Left renal cortex interstitium (tissue), 4 donors: Measurements from ENCODE around the gene MSH5. TPM values are rescaled to one million over a fixed set of nuclear protein-coding genes. Genes with fewer than 3 reads are reported as not detected.

Experiments
- DNase-seq, 4 donors: peaks; one replicate each; pipeline ENCODE4 v3.0.0-alpha.2; 2013; ENCODE audit warnings: low read depth in 4 of 4, low spot score in 2 of 4, missing footprints in 1 of 4
- polyA plus RNA-seq, 4 donors: library from polyadenylated mRNA; unstranded; fragments of 120-200 nt; gene quantifications; one replicate each; pipeline ENCODE4 v1.2.1, GENCODE V29; 2013; ENCODE audit not compliant: insufficient read length in 4 of 4

MSH5 gene
- polyA plus RNA-seq, 4 donors, result 13.1 to 58.4 (median 30.9) TPM

DNA sequence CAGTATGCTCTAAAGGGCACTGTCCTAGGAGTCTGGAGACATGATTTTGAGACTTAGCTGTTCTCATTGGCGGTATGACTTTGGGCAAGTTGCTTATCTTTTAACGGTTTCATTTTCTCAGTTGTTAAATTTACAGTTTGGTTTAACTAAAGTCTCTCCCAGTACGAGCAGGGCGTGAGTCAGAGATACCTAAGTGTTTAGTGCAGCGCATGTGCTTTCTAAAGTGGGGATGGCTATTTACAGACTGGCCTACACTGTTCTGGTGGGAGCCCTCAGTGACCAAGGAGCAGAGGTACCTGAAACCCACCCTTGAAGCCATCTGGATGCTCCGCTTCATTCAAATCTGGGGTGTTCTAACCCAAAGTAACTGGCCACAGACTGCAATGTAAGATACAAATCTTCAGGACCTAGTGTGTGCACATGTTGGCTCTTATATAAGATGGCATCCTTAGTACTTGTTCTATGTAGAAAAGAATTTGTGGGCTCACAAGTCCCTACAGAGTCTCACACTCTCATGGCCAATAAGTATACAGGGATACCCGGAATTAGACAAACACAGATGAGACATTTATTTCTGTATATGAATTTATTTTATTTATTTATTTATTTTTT, 10.7 kb downstream of the MSH5 start:
- DNase-seq, result no peak

DNA sequence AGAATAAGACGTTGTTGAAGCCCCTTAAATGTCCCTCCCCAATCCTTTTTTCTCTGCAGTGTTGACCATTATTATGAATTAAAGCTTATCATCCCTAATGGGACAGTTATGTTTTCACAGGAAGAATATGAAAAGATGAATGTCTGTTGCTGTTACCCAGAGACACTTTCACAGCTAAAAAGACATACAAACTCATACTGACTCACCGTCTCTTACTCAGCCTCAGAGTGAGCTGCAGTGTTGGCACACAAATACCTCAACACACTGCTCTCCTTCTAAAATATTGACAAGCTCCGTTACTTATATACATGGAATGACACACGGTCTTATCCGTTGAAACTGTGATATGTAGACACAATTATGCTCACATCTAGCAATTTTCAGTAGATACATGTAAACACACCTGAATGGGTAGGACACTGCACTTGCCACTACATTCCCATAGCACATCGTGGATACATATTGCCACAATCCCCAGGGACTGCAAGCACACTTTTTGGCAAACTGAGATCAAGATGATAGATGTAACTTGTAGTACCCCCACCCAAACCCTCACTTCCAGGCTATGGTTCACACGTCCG, 13.0 kb downstream of the MSH5 start:
- DNase-seq, result no peak

DNA sequence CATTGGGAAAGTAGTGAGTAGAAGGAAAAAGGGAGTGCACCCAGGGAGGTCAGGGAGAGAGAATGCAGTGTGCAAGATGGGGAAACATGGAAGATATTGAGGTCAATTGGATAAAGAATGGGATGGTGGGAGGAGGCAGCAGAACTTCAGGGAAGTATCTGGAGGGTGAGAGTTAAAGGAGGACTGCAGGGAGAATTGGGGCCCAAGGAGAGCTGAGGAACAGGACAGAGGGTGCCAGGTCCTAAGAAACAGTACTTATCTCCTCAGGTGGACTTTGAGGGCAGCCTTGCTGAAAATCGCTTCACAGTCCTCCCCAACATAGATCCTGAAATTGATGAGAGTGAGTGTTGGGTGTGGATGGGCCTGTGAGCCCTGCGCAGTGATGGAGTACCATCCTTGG, 18.5 kb downstream of the MSH5 start:
- no peak for DNase-seq

DNA sequence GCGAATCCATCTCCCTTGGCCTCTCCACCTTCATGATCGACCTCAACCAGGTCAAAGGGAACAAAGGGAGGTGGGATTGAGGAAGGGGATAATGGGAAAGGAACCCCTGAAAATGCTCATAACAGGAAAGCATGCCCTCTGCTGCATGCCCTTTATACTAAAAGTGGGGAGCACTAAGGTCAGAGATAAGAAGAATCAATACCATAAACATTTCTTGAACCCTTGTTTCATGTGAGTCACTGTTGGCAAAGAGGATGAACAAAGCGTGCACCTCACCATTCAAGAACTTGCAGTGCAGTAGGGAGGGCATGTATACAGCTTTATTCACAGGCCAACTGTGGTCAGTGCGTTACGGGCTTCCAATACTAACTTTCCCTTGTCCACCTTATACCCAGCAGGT, 21.0 kb downstream of the MSH5 start:
- DNase-seq, result no peak

DNA sequence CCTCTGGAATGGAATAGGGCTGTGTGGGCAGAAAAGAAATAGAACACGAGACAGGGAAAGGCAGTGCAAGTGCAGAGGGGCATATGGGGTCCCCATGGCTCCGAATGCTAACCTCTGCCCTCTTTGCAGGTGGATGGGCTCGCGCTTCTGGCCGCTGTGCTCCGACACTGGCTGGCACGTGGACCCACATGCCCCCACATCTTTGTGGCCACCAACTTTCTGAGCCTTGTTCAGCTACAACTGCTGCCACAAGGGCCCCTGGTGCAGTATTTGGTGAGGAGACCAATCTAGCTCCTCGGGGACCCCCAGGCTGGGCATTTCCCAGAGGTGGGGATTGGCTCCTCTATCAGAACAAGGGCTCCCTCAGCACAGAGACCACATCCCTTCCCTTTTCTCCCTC, 21.5 kb downstream of the MSH5 start:
- DNase-seq, result no peak

DNA sequence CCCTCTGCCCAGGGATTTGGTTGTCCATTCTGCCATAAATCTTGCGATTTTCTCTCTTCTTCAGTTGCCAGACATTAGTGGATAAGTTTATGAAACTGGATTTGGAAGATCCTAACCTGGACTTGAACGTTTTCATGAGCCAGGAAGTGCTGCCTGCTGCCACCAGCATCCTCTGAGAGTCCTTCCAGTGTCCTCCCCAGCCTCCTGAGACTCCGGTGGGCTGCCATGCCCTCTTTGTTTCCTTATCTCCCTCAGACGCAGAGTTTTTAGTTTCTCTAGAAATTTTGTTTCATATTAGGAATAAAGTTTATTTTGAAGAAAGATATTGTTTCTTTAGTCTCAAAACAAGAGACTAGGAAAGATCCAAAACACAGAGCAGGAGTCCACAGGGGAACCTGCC, 22.6 kb downstream of the MSH5 start, which contains the start of gene SAPCD1:
SAPCD1 (plus strand) TSS at position 301 of the 400 bp plus-strand sequence. CDS start 399 bp downstream, outside the sequence.
- DNase-seq, result no peak

DNA sequence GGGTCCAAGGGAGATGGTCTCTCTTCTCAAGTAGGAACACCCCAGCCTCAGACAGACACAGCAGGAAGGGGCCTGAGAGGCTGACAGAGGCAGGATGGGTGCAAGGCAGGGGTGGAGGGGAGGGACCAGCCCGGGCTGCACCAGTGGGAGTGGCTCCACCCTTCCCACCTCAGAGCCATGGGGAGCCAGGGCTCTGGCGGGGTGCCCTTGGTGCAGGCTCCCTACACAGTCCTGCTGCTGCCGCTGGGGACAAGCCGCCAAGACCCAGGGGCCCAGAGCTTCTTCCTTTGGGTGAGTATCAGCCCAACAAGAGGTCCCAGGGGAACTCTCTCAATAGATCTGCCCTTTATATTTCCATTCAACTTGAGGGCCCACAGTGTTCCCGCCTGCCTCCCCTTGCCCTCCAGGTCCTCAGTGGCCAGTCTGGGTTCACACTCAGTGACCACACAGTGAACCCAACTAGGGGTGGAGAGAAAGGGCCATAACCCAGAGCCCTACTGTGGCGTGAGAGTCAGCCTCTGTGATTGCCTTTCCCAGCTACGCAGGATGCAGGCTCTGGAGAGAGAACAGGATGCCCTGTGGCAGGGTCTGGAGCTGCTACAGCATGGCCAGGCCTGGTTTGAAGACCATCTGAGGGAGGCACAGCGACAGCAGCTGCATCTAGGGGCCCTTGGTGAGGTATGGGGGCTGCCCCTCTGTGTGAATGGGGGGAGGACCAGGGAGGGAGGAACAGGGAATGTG, 23.2 kb downstream of the MSH5 start:
- DNase-seq, result no peak

DNA sequence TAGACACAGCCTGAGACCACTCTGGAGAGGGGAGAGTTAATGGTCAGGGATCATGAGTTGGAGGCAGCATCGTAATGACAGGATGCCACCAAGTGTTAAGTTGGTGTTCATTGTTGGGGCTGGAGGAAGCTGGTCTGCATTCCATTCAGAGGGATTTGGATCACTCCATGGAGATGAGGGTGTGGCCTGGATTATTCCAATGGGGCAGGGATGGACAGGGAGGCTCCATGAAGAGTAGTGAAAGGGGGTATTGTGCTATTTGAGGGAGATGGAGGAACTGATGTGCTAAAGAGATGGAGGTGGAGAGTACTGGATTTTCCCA, 23.8 kb downstream of the MSH5 start:
- no peak for DNase-seq

DNA sequence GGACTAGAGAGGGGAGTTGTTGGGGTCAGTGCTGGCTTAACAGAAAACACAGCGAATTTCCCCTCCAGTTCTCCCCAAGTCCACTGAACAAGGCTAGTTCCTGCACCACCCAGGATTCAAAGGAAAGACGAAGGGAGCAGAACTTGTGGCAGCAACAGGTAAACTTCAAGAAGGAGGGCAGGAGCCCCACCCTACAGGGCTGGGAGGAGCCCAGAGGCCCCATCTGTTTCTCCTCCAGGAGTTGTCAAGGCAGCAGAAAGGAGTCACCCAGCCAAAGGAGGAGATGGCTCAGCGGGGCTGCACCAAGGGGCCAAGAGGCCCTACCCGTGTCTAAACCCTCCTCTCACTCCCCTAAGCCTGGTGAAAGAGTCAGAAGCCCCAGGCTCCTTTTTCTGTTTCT, 24.4 kb downstream of the MSH5 start:
- no peak for DNase-seq

DNA sequence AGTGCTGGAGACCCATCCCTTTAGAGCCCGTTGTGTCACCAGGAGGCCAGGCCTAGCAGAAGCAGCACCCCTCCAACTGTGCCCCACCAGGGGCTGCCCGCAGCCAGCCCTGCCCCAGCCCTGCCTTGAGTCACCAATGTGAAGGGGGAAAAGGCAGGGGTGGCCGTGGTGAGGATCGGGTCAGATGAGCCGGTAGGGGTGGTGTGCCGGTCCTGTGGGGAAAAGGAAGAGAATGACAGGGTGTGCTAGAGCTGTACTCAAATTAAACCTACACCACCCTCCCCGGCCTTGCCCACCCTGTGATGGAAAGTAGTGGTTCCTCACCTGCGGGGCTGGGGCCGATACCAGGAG, 25.7 kb downstream of the MSH5 start:
- DNase-seq, result no peak

DNA sequence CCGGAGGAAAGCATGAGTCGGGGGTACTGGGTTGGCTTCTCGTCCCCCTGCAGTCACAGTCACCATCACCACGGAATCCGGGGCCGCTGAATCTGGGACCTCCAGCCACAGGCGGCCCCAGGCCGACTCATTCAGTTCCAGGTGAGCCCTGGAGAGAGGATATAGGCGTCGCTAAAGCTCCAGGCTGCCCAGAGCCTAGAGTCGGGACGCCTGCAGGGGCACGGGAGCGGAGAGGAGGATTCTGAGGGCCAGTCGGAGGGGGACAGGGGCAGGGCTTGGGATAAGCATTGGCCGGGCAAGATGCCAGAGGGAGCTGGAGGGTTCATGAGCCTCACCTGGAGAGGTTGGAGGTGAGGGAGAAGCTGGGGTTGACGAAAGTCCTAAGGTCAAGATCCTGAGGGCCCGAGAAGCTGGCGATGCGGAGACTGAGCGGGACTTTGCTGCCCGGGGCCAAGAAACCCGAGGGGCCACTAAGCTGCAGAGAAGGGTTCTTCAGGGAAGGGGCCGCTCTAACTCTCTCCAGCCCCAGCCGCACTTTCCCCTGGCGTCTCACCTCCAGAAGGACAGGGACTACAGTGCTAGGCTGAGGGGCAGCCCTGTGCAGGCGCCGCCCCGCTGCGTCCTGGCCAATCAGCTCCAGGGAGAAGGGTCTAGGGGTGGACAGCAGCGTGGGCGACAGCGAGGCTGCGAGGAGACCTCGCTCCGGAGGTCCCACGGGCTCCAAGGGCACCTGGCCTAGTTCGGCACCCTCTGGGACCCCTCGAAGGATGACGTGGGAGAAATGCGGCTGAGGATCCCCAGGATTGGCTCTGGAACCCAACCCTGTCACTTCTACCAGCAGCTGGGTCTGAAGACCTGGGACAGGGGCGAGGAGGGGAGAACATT, 26.3 kb downstream of the MSH5 start:
- no peak for DNase-seq

DNA sequence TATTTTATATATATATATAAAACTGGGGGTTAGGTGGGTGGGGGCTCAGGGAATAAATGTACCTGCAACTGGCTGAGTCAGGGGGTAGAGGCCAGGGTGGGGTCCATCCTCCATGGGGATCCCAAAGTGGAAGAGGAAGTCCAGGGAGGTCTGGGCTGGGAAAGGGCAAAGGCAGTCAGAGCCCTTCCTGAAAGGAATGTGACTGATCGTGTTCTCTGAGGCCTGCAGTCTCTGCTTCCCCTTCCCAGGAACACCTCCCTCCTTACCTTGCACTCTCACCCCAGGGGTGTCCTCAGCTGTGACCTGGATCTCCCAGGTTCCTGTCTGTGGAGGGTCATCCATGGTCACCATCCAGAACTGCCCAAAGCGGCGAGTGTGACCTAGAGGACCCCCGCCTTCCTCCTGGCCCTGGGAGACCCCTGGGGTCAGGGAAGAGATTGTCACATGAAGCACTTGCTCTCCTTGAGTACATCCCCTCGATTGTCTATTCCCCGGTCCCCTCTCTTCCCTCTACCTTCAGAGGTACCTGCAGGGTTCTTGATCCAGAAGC, 27.4 kb downstream of the MSH5 start:
- no peak for DNase-seq

DNA sequence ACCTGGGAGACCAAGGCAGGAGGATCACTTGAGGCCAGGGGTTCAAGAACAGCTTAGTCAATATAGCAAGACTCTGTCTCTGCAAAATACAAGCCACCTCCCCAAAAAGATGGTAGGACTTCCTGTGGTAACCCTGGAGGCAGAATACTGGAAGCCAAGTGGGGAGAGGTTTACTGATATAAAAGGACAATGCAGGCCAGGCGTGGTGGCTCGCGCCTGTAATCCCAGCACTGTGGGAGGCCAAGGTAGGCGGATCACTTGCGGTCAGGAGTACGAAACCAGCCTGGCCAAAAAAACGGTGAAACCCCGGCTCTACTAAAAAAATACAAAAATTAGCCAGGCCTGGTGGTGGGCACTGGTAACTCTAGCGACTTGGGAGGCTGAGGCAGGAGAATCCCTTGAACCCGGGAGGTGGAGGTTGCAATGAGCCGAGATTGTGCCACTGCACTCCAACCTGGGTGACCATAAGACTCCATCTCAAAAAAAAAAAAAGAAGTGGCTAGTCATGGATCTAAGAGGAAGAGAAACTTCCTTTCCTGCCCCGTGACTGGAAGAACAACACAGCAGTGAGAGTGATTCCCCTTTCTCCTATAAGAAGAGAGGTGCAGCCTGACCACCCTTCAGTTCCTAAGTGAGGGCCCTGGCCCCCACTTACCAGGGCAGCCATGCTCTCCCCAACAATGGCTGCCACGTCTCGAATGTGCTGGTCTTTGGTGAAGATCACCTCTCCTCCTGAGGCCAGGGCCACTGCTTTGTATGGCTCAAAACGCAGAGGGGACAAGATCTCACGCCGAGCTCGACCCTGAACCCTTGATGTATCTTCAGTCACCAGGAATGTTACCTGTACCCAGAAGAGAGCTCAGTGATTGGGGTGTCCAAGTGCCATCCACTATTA, 28.8 kb downstream of the MSH5 start:
- no peak for DNase-seq

DNA sequence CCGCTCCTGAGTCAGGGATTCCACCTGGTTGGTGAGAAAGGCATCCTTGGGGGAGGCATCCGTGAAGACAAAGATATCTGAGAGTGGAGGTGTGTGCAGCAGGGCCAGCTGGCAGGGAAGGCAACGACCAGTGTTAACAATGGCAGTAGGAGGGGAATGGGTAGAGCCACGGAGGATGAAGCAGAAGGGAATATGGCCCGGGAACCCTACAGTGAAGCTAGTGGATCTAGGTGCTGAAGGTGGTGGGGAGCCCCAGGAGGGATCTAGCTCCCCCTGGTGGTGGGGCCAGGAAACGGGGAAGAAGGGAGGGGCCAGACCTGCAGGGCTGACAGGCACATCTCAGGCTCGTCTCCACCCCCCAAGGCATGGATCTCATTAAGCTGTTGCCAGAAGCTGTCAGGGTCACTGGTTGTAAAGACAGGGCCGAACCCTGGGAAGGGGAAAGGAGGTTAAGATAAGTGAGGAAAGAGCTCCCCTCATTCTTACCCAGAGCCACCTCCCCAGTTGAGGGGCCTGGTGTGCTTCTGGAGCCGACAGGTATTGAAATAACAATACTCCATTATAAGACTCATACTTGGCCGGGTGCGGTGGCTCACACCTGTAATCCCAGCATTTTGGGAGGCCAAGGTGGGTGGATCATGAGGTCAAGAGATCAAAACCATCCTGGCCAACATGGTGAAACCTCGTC, 30.0 kb downstream of the MSH5 start:
- no peak for DNase-seq

DNA sequence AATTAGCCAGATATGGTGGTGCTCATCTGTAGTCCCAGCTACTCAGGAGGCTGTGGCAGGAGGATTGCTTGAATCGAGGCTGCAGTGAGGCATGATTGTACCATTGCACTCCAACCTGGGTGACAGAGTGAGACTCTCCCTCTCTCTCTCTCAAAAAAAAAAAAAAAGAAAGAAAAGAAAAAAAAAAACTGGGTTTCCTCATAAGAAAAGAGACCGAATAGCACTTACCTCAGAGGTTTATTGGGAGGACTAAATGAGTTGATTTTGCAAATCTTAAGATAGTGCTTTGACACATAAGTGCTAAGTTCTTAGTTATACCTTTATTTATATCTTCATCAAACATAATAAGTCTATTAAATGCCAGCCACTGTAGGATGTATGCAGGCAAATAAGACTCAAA, 31.1 kb downstream of the MSH5 start:
- DNase-seq, result no peak

DNA sequence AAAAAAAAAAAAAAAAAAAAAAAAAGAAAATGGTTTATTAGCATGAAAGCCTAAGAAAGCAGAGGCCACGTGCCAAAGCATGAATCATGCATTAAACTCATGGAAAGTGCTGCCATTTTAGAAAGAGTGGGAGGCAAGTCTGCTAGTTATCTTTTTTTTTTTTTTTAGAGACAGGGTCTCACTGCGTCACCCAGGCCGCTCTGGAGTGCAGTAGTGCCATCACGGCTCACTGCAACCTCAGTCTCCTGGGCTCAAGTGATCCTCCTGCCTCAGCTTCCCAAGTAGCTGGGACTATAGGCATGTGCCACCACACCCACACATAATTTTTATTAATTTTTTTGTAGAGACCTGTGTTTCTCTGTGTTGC, 32.2 kb downstream of the MSH5 start:
- DNase-seq, result no peak

DNA sequence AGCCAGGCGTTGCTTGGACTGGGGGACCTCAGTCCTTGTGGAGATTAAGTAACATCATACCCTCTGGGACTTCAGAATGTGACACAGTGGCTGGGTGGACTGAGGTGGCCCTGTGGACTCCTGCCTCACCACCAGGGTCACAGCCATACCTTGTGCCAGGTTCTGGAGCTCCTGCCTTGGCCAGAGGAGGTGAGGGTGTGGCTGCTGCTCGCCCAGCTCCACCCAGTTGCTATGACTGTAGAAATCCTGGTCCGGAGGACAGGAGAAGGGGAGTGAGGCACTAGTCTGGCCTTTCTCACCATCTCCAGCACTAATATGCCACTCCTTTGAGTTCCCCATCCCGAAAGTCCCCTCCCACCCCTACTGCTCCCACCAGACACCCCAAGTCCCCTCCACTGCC, 35.4 kb downstream of the MSH5 start:
- DNase-seq, result no peak

DNA sequence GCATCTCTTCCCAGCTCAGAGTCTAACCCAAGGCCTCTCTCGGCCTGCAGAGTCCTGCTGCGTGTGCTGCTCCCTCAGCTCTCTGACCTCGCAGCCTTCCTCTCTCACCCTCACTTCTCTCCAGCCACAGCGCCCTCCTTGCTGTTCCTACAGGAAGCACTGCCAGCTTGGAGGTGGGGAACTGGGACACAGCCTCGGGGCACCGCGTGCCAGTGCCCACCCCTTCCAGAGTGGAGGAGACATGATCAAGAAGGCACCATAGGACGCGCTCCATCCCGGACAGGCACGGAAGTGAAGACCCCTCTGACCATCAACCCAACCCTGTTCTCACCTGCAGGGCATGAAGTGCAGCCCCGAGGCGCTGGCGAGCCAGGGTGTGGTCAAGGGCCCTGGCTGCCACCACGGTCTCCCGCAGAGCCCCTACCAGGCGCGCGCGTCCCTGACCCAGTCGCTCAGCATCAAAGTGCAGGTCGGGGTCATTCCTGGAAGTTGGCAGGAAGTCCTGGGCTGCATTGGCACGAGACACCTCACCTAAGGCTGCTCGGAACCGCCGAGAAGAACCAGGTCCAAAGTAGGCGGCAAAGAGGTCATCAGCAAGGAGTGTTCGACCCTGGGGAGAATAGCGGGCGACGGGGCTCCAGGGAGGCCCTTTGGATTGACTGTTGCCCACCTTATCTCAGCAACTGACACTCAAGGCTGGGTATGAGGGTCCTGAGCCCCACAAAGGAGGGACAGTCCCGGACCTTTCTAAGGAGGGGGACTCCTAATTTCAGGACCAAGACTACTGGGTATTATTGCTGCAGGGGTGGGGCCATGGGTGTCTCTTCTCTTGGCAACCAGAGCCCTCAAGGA, 36.1 kb downstream of the MSH5 start:
- DNase-seq, result no peak
